ENCODE results near the gene CNTLN.

Gene CNTLN

GRCh38 chr9:17322882-17323864 lies 188.3 kb downstream of the CNTLN start:
- Histone ChIP-seq H4K20me1 (ENCODE audit: low read depth, low read length) (no peaks in the 10 kb centered on the region), H3K27ac (ENCODE audit: low read depth, low read length) (no peak overlapping the region), H3K4me3 (ENCODE audit: insufficient read depth, low read length, poor library complexity, severe bottlenecking) (no peak overlapping the region), H3K4me2 (ENCODE audit: low read depth, low read length, poor library complexity, severe bottlenecking) (no peak overlapping the region), H3K79me2 (ENCODE audit: insufficient read depth, low read length) (no peaks in the 10 kb centered on the region), H2AFZ (ENCODE audit: low read depth, low read length, severe bottlenecking) (no peak overlapping the region), H3K36me3 (ENCODE audit: low read length) (no peaks in the 10 kb centered on the region; the same call in 1 of the 2 replicates), H3F3A (ENCODE audit: insufficient read depth) (no peaks in the 10 kb centered on the region), H3K9me2 (replicated peaks; ENCODE audit: insufficient read depth, low read length) (no peaks in the 10 kb centered on the region), H3K27me3 (ENCODE audit: low read length) (no peaks in the 10 kb centered on the region), H3K9me3 (ENCODE audit: insufficient read depth, low read length) (no peaks in the 10 kb centered on the region), H3K9ac (ENCODE audit: low read length) (no peak overlapping the region)
- TF ChIP-seq, protein P1, sequence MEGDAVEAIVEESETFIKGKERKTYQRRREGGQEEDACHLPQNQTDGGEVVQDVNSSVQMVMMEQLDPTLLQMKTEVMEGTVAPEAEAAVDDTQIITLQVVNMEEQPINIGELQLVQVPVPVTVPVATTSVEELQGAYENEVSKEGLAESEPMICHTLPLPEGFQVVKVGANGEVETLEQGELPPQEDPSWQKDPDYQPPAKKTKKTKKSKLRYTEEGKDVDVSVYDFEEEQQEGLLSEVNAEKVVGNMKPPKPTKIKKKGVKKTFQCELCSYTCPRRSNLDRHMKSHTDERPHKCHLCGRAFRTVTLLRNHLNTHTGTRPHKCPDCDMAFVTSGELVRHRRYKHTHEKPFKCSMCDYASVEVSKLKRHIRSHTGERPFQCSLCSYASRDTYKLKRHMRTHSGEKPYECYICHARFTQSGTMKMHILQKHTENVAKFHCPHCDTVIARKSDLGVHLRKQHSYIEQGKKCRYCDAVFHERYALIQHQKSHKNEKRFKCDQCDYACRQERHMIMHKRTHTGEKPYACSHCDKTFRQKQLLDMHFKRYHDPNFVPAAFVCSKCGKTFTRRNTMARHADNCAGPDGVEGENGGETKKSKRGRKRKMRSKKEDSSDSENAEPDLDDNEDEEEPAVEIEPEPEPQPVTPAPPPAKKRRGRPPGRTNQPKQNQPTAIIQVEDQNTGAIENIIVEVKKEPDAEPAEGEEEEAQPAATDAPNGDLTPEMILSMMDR (IDR thresholded peaks at IDR 0.05; ENCODE audit: insufficient read depth, low read length, poor library complexity, severe bottlenecking): no peak
- no peak for TF ChIP-seq EZH2phosphoT487 (conservative IDR thresholded peaks at IDR 0.05; ENCODE audit: low read length)

DNA sequence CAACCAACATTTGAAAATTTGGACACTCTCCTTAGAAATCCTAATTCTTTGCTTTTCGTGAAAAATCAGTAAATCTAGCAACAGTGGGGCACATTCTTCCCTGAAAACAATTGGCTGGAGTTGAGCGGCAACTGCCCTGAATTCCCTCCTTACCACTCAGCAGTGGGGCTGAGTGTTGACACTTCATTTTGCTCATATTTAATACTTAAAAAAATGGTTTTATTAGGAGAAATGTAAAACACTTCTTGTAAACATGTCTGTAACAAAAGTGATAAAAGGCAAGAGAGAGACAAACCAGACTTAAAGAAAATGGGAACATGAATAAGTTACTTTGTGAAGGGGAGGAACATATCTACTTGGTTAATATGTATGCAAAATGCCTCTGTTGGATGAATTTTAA lies 193.5 kb downstream of the CNTLN start:
- Histone ChIP-seq H3F3A (ENCODE audit: insufficient read depth) (no peaks in the 10 kb centered on the region), H2AFZ (ENCODE audit: low read depth, low read length, severe bottlenecking) (no peak overlapping the region), H3K4me3 (ENCODE audit: insufficient read depth, low read length, poor library complexity, severe bottlenecking) (no peak overlapping the region), H3K79me2 (ENCODE audit: insufficient read depth, low read length) (no peaks in the 10 kb centered on the region), H3K9me2 (replicated peaks; ENCODE audit: insufficient read depth, low read length) (no peaks in the 10 kb centered on the region), H3K9ac (ENCODE audit: low read length) (no peak overlapping the region), H3K36me3 (ENCODE audit: low read length) (no peaks in the 10 kb centered on the region), H3K27ac (ENCODE audit: low read depth, low read length) (no peak overlapping the region), H3K4me2 (ENCODE audit: low read depth, low read length, poor library complexity, severe bottlenecking) (no peak overlapping the region), H4K20me1 (ENCODE audit: low read depth, low read length) (no peaks in the 10 kb centered on the region), H3K27me3 (ENCODE audit: low read length) (no peaks in the 10 kb centered on the region), H3K9me3 (ENCODE audit: insufficient read depth, low read length) (no peaks in the 10 kb centered on the region)
- TF ChIP-seq EZH2phosphoT487 (conservative IDR thresholded peaks at IDR 0.05; ENCODE audit: low read length): no peak
- TF ChIP-seq, protein P1 (IDR thresholded peaks at IDR 0.05; ENCODE audit: insufficient read depth, low read length, poor library complexity, severe bottlenecking): no peak

DNA sequence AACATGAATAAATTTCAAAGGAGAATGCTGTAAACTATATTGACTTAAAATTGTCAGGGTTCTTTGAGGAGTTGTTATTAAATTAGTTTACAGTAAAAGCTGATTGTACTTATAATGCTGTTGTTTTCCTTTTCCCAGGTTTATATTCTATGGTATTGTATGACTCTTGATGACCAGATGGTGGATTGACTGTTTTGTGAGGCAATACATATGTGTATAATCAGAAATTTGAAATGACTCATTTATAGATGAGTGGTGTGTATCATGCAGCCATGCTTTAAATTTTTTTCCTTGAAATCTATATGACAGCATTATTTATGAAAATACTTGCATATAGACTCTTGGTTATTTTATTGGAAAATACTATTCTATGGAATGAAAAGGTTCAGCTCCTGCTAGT lies 195.3 kb downstream of the CNTLN start:
- H3K79me2 ChIP-seq (ENCODE audit: insufficient read depth, low read length): no peaks in the 10 kb centered on the region
- H3K27me3 ChIP-seq (ENCODE audit: low read length): no peaks in the 10 kb centered on the region
- no peaks in the 10 kb centered on the region for H4K20me1 ChIP-seq (ENCODE audit: low read depth, low read length)
- no peaks in the 10 kb centered on the region for H3F3A ChIP-seq (ENCODE audit: insufficient read depth)
- H3K27ac ChIP-seq (ENCODE audit: low read depth, low read length): no peak overlapping the region
- no peak overlapping the region for H3K9ac ChIP-seq (ENCODE audit: low read length)
- no peak overlapping the region for H2AFZ ChIP-seq (ENCODE audit: low read depth, low read length, severe bottlenecking)
- H3K9me3 ChIP-seq (ENCODE audit: insufficient read depth, low read length): no peaks in the 10 kb centered on the region
- H3K9me2 ChIP-seq (replicated peaks; ENCODE audit: insufficient read depth, low read length): no peaks in the 10 kb centered on the region
- no peak for TF ChIP-seq EZH2phosphoT487 (conservative IDR thresholded peaks at IDR 0.05; ENCODE audit: low read length)
- TF ChIP-seq, protein P1 (IDR thresholded peaks at IDR 0.05; ENCODE audit: insufficient read depth, low read length, poor library complexity, severe bottlenecking): no peak
- no peak overlapping the region for H3K4me3 ChIP-seq (ENCODE audit: insufficient read depth, low read length, poor library complexity, severe bottlenecking)
- no peaks in the 10 kb centered on the region for H3K36me3 ChIP-seq (ENCODE audit: low read length)
- H3K4me2 ChIP-seq (ENCODE audit: low read depth, low read length, poor library complexity, severe bottlenecking): no peak overlapping the region
